ENCODE measurements around the gene CUX1. TPM values are rescaled to one million over a fixed set of nuclear protein-coding genes. Genes with fewer than 3 reads are reported as not detected.

CUX1 gene
- total RNA-seq, 8 experiments from 2014 or later, result 9.2 to 52.7 (median 24.2) TPM

DNA sequence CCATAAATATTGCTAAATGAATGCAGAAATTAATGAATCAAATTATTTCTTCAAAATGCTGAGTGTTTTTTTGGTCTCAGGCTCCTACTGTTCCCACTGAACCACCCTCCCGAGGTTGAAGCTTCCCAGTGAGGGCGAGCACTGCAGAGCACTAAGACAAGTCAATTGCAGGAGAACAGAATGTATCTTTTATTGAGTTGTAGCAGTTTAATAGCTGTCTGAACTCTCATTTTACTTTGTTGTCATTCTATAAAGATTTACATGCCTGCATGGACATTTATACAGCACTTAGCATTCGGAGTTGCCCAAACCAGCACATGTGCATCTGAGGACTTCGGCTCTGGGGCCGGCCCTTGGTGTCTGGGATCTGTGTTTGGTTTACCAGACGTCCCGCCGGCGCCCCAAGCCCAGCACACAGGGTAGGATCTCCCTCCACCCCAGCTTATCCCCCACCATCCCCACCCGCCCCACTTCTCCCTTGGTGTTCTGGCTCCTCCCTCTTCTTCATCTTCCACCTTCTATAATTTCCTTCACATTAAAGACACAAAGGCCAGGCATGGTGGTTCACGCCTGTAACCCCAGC, 258.2 kb downstream of the CUX1 start:
- no peak for ATAC-seq (replicated peaks in 6 of 8)
- WGBS, 10 experiments, result 83 to 100% (median 100%) methylated on average over 1 to 7 of the region's 11 CpGs; no CpG with 5 or more reads in 1 of the 10 experiments
- H3K27ac ChIP-seq, result no peak overlapping the region
- H3K4me1 ChIP-seq (replicated peaks in 1 of 2), result peaks cover 7 to 10% of the 10 kb centered on the region in 2 donors
- in situ Hi-C loops (cut with MboI; ENCODE audit: low pct_unique_long_range_greater_than_20kb in 2 of 9, low sequenced_read_pairs in 9 of 9, unreplicated experiment in 9 of 9), result no loop called here
- no peak overlapping the region for H3K4me3 ChIP-seq

GRCh38 chr7:102077081-102077480, 259.7 kb downstream of the CUX1 start:
- in situ Hi-C loops (cut with MboI; ENCODE audit: low pct_unique_long_range_greater_than_20kb in 2 of 9, low sequenced_read_pairs in 9 of 9, unreplicated experiment in 9 of 9), result no loop called here

GRCh38 chr7:102079140-102080018, 262.0 kb downstream of the CUX1 start:
- 64 to 92% (median 79%) methylated on average over 1 to 22 of the region's 24 CpGs; no CpG with 5 or more reads in 2 of the 10 experiments for WGBS, 10 experiments
- no peak overlapping the region for H3K4me3 ChIP-seq
- peak in 2 of 8 experiments; percentile 3 to 4 for ATAC-seq (replicated peaks in 6 of 8)
- no peak overlapping the region for H3K27ac ChIP-seq
- H3K4me1 ChIP-seq (replicated peaks in 1 of 2), result peaks cover 11% of the 10 kb centered on the region in 2 donors
- in situ Hi-C loops (cut with MboI; ENCODE audit: low pct_unique_long_range_greater_than_20kb in 2 of 9, low sequenced_read_pairs in 9 of 9, unreplicated experiment in 9 of 9), result no loop called here

More at GRCh38 chr7:102077081-102077480, 259.7 kb downstream of the CUX1 start:
- Histone ChIP-seq H3K4me3 (no peak overlapping the region), H3K4me1 (replicated peaks in 1 of 2) (peaks cover 11% of the 10 kb centered on the region in 2 donors), H3K27ac (no peak overlapping the region)
- WGBS, 10 experiments, result 71 to 100% (median 88%) methylated on average over 1 to 4 of the region's 5 CpGs
- ATAC-seq (replicated peaks in 6 of 8), result no peak

GRCh38 chr7:102080019-102080433, 262.6 kb downstream of the CUX1 start:
- in situ Hi-C loops (cut with MboI; ENCODE audit: low pct_unique_long_range_greater_than_20kb in 2 of 9, low sequenced_read_pairs in 9 of 9, unreplicated experiment in 9 of 9), result no loop called here
- no peak overlapping the region for H3K27ac ChIP-seq
- no peak overlapping the region for H3K4me3 ChIP-seq
- H3K4me1 ChIP-seq (replicated peaks in 1 of 2), result peaks cover 11% of the 10 kb centered on the region in 2 donors
- ATAC-seq (replicated peaks in 6 of 8), result peak in 5 of 8 experiments; percentile 21 to 78 (median 65)
- 70 to 90% (median 88%) methylated on average over 1 to 15 of the region's 17 CpGs; no CpG with 5 or more reads in 5 of the 10 experiments for WGBS, 10 experiments

DNA sequence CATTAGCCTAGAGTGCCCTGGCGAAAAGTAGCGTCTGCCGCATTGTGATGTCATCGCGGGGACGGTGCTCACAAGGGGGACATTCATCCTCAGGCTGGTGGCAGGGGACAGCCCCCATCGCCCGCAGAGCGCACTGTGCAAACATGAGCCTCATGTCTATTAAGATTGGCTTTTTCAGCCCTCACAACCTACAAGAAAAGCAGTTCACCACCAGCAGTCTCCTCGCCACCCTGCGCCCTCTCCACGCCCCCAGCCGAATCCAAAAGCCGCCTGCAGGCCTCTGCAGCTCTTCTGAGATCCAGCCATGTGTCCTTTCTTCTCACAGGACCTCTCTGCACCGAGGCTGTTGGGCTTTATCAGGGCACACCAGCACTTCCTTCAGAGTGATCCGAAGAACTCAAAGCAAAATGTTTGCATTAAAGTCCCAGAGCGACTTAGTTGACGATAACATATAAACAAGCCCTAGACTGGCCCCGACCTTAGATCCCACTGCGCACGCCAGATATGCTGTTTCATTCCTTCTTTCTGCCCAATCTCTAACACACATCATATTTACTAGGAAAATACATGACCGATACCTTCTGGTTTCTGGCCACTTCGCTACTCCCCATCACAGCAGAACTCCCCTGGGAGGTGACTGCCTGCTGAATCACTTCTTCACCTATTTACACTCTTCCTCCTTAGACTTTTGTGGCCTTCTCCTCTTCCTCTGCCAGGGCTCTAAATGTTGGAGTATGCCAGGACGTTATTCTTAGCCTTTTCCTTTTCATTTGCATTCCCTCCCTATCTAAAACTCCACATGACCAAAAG, 263.2 kb downstream of the CUX1 start:
- H3K27ac ChIP-seq, result no peak overlapping the region
- WGBS, 10 experiments, result 92 to 98% (median 94%) methylated on average over 2 to 15 of the region's 24 CpGs
- H3K4me1 ChIP-seq (replicated peaks in 1 of 2), result peaks cover 11% of the 10 kb centered on the region in 2 donors
- ATAC-seq (replicated peaks in 6 of 8), result peak in 5 of 8 experiments; percentile 56 to 95 (median 88)
- H3K4me3 ChIP-seq, result no peak overlapping the region
- in situ Hi-C loops (cut with MboI; ENCODE audit: low pct_unique_long_range_greater_than_20kb in 2 of 9, low sequenced_read_pairs in 9 of 9, unreplicated experiment in 9 of 9), result no loop called here

DNA sequence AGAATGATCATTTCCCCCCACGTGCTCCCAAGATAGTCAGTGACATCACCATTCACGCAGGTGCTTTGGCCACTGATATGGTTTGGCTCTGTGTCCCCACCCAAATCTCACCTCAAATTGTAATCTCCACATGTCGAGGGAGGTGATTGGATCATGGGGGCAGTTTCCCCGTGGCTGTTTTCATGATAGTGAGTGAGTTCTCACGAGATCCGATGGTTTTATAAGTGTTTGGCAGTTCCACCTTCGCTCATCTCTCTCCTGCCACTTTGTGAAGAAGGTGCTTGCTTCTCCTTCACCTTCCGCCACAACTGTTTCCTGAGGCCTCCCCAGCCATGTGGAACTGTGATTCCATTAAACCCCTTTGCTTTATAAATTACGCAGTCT, 263.8 kb downstream of the CUX1 start:
- WGBS, 10 experiments, result 40 to 100% (median 94%) methylated on average over 1 to 8 of the region's 9 CpGs; no CpG with 5 or more reads in 4 of the 10 experiments
- H3K27ac ChIP-seq, result no peak overlapping the region
- peaks cover 11% of the 10 kb centered on the region in 2 donors for H3K4me1 ChIP-seq (replicated peaks in 1 of 2)
- ATAC-seq (replicated peaks in 6 of 8), result no peak
- in situ Hi-C loops (cut with MboI; ENCODE audit: low pct_unique_long_range_greater_than_20kb in 2 of 9, low sequenced_read_pairs in 9 of 9, unreplicated experiment in 9 of 9), result no loop called here
- H3K4me3 ChIP-seq, result no peak overlapping the region

GRCh38 chr7:102082693-102083368, 265.4 kb downstream of the CUX1 start:
- ATAC-seq (replicated peaks in 6 of 8), result no peak
- no peak overlapping the region for H3K4me3 ChIP-seq
- 25 to 100% (median 96%) methylated on average over 1 to 5 of the region's 5 CpGs; no CpG with 5 or more reads in 1 of the 10 experiments for WGBS, 10 experiments
- no peak overlapping the region for H3K27ac ChIP-seq
- H3K4me1 ChIP-seq (replicated peaks in 1 of 2), result peaks cover 11% of the 10 kb centered on the region in 2 donors
- in situ Hi-C loops (cut with MboI; ENCODE audit: low pct_unique_long_range_greater_than_20kb in 2 of 9, low sequenced_read_pairs in 9 of 9, unreplicated experiment in 9 of 9), result no loop called here

DNA sequence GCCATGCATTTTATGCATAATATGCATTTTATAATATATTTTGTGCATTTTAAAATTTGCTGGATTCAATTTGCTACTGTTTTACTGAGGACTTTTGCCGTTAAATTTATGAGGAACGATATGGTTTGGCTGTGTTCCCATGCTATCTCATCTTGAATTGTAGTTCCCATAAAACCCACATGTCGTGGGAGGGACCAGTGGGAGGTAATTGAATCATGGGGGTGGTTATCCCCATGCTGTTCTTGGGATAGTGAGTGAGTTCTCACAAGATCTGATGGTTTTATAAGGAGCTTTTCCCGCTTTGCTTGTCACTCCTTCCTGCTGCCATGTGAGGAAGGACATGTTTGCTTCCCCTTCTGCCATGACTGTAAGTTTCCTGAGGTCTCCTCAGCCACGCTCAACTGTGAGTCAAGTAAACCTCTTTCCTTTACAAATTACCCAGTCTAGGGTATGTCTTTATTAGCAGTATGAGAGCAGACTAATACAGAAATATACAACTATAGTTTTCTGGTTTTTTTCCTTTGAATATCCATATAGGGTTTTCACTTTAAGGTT, 267.9 kb downstream of the CUX1 start:
- Histone ChIP-seq H3K27ac (no peak overlapping the region), H3K4me1 (replicated peaks in 1 of 2) (peaks cover 3 to 6% of the 10 kb centered on the region in 2 donors), H3K4me3 (no peak overlapping the region)
- no peak for ATAC-seq (replicated peaks in 6 of 8)
- WGBS, 10 experiments, result 18 to 100% (median 86%) methylated on average over 1 to 5 of the region's 5 CpGs; no CpG with 5 or more reads in 1 of the 10 experiments
- in situ Hi-C loops (cut with MboI; ENCODE audit: low pct_unique_long_range_greater_than_20kb in 2 of 9, low sequenced_read_pairs in 9 of 9, unreplicated experiment in 9 of 9), result no loop called here

GRCh38 chr7:102089175-102090098, 272.0 kb downstream of the CUX1 start:
- H3K4me1 ChIP-seq (replicated peaks in 1 of 2), result peaks cover 0 to 10% of the 10 kb centered on the region in 2 donors
- ATAC-seq (replicated peaks in 6 of 8), result no peak
- no peak overlapping the region for H3K4me3 ChIP-seq
- WGBS, 10 experiments, result 79 to 100% (median 82%) methylated on average over 1 to 3 of the region's 4 CpGs
- H3K27ac ChIP-seq, result no peak overlapping the region
- in situ Hi-C loops (cut with MboI; ENCODE audit: low pct_unique_long_range_greater_than_20kb in 2 of 9, low sequenced_read_pairs in 9 of 9, unreplicated experiment in 9 of 9), result no loop called here

- WGBS, 10 experiments, result 10 to 94% (median 50%) methylated on average over 2 to 13 of the region's 14 CpGs; no CpG with 5 or more reads in 2 of the 10 experiments
- in situ Hi-C loops (cut with MboI; ENCODE audit: low pct_unique_long_range_greater_than_20kb in 2 of 9, low sequenced_read_pairs in 9 of 9, unreplicated experiment in 9 of 9), result no loop called here
- peak in 2 of 8 experiments; percentile 57 to 67 for ATAC-seq (replicated peaks in 6 of 8)
- no peak overlapping the region for H3K27ac ChIP-seq
- H3K4me3 ChIP-seq, result no peak overlapping the region
- peaks cover 6 to 21% of the 10 kb centered on the region in 2 donors for H3K4me1 ChIP-seq (replicated peaks in 1 of 2)
These were observed 276.3 kb downstream of the CUX1 start for GRCh38 chr7:102093599-102094315.

- no peak overlapping the region for H3K27ac ChIP-seq
- H3K4me3 ChIP-seq, result no peak overlapping the region
- 28 to 100% (median 89%) methylated on average over 1 to 4 of the region's 4 CpGs; no CpG with 5 or more reads in 1 of the 10 experiments for WGBS, 10 experiments
- H3K4me1 ChIP-seq (replicated peaks in 1 of 2), result peaks cover 6 to 21% of the 10 kb centered on the region in 2 donors
- in situ Hi-C loops (cut with MboI; ENCODE audit: low pct_unique_long_range_greater_than_20kb in 2 of 9, low sequenced_read_pairs in 9 of 9, unreplicated experiment in 9 of 9), result no loop called here
- no peak for ATAC-seq (replicated peaks in 6 of 8)
These were observed 276.9 kb downstream of the CUX1 start for GRCh38 chr7:102094316-102094650.

All from motor neuron (in vitro differentiated cells).